ENCODE measurements around the gene ABR. TPM values are rescaled to one million over a fixed set of nuclear protein-coding genes. Genes with fewer than 3 reads are reported as not detected.

Gene ABR
- 14.4 and 19.0 TPM in 2 replicates for total RNA-seq (2014; rRNA removed; shearing (Covaris generic))
- 21.5 and 28.0 TPM in 2 replicates for polyA plus RNA-seq (2014; cell fraction: nucleus; rRNA removed)

- DNase-seq (ENCODE audit: extremely low read depth, low read depth) = no peak
These were observed at the start of gene ABR for GRCh38 chr17:1179818-1180742. Gene ABR, minus strand, starts transcription at chr17:1179981. Its CDS starts 254 bp downstream, at chr17:1179727.

- DNase-seq (ENCODE audit: extremely low read depth, low read depth) = no peak
These were observed 49.6 kb upstream of the ABR start for GRCh38 chr17:1229349-1229899.

GRCh38 chr17:1228781-1229348, 49.1 kb upstream of the ABR start:
- DNase-seq (ENCODE audit: extremely low read depth, low read depth) = no peak

- DNase-seq (ENCODE audit: extremely low read depth, low read depth) = no peak
These were observed 48.4 kb upstream of the ABR start for GRCh38 chr17:1227917-1228780.

- no peak for DNase-seq (ENCODE audit: extremely low read depth, low read depth)
These were observed 47.6 kb upstream of the ABR start for GRCh38 chr17:1227365-1227764.

GRCh38 chr17:1226308-1226707, 46.5 kb upstream of the ABR start:
- no peak for DNase-seq (ENCODE audit: extremely low read depth, low read depth)

- no peak for DNase-seq (ENCODE audit: extremely low read depth, low read depth)
These were observed 44.5 kb upstream of the ABR start for GRCh38 chr17:1224330-1224729.

GRCh38 chr17:1223662-1224061, 43.9 kb upstream of the ABR start:
- no peak for DNase-seq (ENCODE audit: extremely low read depth, low read depth)

GRCh38 chr17:1222321-1222720, 42.5 kb upstream of the ABR start:
- no peak for DNase-seq (ENCODE audit: extremely low read depth, low read depth)

GRCh38 chr17:1221209-1221608, 41.4 kb upstream of the ABR start:
- DNase-seq (ENCODE audit: extremely low read depth, low read depth) = no peak

- DNase-seq (ENCODE audit: extremely low read depth, low read depth) = no peak
These were observed 40.6 kb upstream of the ABR start for GRCh38 chr17:1220346-1220745.

- no peak for DNase-seq (ENCODE audit: extremely low read depth, low read depth)
These were observed 37.3 kb upstream of the ABR start for GRCh38 chr17:1217089-1217385.

- no peak for DNase-seq (ENCODE audit: extremely low read depth, low read depth)
These were observed 36.7 kb upstream of the ABR start for GRCh38 chr17:1216217-1217088.

- no peak for DNase-seq (ENCODE audit: extremely low read depth, low read depth)
These were observed 33.2 kb upstream of the ABR start for GRCh38 chr17:1212946-1213345.

- no peak for DNase-seq (ENCODE audit: extremely low read depth, low read depth)
These were observed 31.5 kb upstream of the ABR start for GRCh38 chr17:1211287-1211686.

GRCh38 chr17:1208966-1209365, 29.2 kb upstream of the ABR start:
- no peak for DNase-seq (ENCODE audit: extremely low read depth, low read depth)

- no peak for DNase-seq (ENCODE audit: extremely low read depth, low read depth)
These were observed 26.4 kb upstream of the ABR start for GRCh38 chr17:1206026-1206777.

GRCh38 chr17:1203967-1204291, 24.1 kb upstream of the ABR start:
- no peak for DNase-seq (ENCODE audit: extremely low read depth, low read depth)

All from NCI-H460 (cell line).